HG03354 (cell line): Measurements from ENCODE around the gene COL23A1.

Source experiments
- ATAC-seq: cut with Tn5 transposase; IDR thresholded peaks from one replicate; pipeline ENCODE4 v1.9.1; 2021; ENCODE audit warnings: mild to moderate bottlenecking; ENCODE audit not compliant: unreplicated experiment, poor library complexity, severe bottlenecking

Gene COL23A1

DNA sequence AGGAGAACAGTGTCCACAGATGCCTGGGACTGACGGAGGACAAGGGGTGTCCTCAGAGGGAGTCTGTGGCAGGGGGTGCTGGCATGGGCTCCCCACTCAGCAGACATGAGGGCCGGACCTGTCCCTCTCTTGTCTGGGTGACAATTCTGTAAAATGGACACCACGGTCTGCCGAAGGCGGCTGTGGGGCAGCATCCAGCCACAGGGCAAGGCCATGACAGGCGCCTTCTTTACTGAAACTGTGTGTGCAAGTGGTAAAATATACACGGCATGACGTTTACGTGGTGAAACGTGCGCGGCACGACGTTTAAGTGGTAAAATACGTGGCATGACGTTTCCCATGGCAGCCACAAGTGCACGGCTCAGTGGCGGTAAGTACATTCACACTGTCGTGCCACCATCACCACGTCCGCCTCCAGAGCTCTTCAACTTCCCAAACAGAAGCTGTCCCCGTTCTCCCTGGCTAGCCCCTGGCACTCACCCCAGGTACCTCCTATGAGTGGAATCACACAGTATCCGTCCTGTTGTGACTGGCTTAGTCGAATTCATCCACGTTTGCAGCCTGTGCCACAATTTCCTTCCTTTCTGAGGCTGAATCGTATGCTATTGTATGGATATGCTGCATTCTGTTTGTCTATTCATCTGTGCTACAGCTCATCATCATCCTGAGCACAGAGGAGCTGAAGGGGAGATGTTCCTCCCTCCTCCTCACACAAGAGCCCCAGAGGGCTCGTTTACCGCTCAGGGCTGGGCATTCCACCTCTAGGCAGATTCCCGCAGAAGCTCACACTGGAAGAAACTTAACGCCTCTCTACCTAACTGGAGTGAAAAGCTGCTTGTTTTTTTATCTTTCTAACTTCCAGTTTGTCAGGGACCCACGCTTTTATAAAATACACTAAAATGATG lies 52.5 kb downstream of the COL23A1 start:
- ATAC-seq, result no peak

DNA sequence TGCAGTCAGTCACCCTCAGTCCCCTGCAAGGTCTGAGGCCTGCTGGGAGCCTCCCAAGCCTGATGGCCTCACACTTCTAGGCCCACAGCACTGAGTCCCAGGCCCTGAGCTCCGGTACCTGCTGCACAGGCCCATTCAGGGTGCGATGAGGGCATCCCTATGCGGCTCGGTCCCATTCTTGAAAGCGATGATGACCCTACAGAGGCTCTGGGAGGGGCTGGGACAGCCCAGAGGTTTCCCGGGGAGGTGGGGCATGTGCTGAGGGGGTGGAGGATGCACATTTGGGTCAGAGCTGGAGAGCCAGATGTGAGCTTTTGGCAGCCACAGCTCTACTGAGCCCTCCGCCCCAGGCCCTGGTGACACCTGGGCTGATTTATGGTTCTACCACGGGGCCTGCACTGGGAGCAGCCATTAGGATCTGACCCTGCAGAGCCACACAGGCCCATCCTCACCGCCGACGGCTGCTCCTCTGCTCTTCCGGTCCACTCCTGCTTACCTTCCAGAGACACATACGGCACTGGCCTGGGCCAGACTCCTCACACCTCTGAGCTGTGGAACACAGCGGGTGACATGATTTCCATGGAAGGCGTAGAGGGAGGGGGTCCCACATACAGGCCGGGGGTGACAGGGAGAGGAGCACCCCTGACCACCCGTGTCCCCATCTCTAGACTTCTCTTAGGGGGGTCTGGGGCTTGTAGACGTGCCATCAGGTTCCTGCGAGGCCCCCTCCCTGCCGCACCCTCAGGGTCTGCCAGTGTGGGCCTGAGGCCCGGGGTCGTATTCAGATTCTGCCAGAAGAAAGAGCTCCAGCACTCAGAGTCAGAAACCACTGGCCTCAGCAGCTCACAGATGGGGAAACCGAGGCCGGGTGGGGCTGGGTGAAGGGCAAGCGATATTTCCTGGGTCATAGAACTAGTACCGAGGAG lies 53.4 kb downstream of the COL23A1 start:
- ATAC-seq, result no peak

DNA sequence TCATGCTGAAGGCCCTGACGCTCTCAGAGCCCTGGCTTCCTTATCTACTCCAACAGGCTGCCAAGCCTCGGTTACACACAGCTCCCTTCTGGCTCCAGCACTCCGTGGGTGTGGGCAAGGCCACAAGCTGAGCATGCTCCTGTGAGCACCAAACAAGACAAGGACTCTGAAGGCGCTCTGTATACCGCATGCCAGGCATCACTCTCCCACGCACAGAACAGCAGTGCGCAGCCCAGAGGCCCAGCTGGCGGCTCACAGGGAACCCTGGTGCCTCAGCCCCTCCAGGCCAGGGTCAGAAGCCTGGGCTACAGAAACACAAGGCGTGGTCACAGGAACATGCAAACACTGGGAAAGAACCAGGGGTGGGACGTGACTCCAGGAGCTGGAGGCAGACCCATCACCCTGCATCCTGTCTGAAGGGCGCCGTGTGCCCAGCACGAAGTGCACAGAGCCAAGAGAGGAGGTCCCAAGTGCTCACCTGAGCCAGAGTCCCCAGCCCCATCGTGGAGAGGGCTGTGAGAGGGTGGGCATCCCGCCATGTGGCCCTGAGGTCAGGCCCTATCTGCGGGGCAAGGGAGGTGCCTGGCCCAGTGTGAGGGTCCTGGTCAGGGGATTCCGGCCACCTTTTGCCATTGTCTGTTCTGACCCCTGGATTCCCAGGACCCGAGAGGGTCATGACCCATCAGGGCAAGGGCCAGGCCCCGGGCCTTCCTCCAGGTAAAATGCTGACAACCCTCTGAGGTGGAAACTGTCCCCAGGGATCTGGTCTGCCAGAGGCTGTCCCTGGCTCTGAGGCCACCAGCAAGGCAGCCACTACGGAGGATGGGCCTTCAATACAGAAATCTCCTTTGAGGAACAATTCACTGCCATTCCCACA lies 54.7 kb downstream of the COL23A1 start:
- no peak for ATAC-seq

DNA sequence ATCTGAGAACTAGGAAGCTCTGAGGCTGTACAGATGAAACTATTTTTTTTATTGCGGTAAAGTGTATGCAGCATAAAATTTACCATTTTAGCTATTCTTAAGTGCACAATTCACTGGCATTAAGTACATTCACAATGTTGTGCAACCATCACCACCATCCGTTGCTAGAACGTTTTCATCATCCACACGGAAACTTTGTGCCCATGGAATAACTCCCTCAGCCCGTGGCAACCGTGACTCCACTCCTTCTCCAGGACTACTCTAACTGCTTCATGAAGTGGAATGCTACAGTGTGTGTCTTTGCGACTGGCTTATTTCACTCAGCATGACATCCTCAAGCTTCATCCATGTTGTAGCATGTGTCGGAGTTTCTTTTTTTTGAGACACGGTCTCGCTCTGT lies 57.1 kb downstream of the COL23A1 start:
- no peak for ATAC-seq

DNA sequence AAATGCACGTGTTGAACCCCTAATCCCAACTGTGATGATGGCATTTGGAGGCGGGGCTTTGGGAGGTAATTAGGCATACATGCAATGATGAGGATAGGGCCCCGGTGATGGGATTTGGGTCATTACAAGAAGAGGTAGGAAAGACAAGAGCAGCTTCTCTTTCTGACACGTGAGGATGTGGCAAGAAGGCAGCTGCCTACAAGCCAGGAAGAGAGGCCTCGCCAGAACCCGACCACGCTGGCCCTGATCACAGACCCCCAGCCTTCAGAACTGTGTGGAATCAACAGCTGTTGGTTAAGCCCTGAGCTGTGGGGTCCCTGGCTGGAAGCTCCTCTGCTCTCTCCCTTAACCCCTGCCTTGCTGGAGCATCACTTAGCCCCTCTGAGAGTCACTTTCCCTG lies 57.5 kb downstream of the COL23A1 start:
- ATAC-seq, result no peak

DNA sequence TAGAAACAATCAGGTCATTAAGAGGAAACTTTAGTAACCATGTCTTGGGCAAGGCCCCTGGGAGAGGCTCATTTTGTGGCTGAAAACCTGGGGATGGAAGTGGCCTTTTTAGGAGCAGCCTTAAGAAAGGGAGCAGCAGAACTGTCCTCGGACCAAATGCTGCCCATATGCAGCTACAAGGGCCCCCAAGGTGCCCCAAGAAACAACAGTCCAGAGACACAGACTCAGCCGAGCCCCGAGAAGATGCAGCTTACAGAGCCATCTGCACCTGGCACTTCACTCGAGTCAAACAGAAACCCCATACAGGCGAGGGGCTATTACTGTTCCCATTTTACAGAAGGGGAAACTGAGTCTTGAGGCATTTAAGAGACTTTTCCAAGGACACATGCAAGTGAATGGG lies 58.0 kb downstream of the COL23A1 start:
- ATAC-seq, result no peak

DNA sequence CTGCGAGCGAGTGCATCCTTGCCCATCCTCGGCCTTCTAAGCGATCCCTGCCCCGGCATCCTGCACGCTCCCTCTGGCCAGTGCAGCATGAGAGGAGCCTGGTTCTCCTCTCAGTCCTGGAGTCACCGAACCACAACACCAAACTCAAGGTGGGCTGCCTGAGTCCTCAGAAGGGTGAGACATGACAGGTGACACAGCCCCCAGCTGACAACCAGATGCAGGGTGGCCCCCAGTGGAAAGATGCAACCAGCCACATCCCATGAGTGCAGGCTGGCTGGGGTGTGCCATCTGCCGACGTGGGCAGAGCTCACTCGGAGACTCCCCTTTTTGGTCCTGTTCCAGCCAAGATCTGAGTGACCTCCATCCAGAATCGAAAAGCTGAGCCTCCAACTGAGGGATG lies 58.4 kb downstream of the COL23A1 start:
- ATAC-seq, result no peak

DNA sequence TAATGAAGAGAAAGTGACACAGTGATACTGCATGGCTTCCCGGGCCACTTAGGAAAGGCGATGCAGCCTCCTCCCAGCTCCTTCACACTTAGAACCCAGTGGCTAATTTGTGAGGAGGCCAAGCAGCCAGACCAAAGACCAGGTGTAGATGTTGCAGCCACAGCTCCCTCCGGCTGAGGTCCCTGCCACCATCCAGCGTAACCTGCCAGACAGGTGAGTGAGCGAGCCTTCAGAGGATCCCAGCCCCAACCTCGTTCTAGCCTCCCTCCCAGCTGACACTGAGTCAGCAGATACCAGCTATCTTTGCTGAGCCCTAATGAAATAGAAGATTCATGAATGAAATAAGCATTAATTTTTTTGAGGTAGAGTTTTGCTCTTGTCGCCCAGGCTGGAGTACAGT lies 59.7 kb downstream of the COL23A1 start:
- ATAC-seq, result no peak

GRCh38 chr5:178529080-178529479 lies 61.1 kb downstream of the COL23A1 start:
- ATAC-seq, result no peak

DNA sequence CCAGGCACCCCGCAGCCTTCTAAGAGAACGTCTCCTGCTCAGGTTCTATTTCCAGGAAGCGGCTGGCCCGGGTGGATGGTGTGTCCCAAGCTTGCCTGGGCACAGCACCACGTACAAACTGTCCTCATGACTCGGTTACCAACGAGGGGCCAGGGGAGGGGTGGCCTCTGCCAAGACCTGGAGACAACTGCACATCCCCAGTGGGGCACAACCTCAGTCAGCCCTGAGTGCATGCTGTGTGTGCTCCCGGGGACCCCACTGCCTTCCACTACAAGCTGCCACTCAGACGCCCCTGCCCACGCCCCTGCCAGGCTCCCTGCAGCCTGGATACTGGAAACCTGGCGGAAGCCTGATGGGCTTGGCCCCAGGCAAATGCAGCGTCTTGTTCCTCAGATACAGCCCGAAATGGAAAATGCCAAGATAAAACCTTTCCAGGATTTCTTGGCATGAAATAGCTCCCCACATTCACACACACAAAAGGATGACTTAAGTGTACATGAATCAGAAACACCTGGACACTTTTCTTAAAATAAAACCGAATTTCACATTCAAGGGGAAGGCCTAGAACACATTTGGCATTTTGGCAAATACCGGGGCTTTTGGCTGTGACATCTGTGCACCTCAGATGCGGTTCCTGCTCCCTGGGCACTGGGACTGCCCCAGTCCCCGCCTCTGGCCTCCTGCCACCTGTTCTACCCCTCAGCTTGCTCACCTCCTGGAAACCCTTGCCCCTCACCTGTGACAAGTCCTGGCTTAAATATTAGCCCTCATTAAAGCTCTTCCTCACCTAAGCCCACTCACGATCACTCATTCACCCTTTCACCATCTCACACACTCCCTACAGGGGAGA lies 62.5 kb downstream of the COL23A1 start:
- ATAC-seq, result no peak

DNA sequence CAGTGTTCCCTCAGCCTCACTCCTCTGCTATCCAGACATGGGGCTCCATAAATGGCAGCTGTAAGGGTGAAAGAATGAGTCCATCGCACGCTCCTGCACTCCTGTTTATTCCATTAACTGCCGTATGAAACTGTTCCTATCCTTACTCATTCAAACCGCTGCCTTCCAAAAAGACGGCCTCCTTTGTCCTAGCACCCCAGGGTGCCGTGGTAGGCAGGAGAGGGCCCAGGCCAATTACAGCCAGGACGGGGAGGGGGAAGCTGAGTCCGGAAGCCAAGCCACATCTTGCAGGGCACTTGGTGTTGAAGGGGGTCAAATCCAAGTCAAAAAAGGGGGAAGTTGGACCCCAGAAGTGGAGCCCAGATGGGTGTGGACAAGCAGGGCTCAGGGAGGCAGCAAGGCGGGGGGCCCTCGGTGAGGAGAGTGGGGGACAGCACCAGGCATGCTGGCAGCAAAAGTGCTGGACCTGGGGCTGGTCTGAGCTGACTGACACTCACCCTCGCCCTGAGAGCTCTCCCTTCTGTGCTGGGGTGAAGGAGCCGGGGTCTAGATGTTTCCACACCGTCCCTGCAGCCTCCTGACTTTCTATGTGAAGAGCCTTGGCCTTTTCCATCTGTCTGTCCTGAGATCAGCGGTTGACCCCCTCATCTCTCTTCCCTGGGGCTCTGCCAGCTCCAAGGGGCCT lies 63.3 kb downstream of the COL23A1 start:
- no peak for ATAC-seq

DNA sequence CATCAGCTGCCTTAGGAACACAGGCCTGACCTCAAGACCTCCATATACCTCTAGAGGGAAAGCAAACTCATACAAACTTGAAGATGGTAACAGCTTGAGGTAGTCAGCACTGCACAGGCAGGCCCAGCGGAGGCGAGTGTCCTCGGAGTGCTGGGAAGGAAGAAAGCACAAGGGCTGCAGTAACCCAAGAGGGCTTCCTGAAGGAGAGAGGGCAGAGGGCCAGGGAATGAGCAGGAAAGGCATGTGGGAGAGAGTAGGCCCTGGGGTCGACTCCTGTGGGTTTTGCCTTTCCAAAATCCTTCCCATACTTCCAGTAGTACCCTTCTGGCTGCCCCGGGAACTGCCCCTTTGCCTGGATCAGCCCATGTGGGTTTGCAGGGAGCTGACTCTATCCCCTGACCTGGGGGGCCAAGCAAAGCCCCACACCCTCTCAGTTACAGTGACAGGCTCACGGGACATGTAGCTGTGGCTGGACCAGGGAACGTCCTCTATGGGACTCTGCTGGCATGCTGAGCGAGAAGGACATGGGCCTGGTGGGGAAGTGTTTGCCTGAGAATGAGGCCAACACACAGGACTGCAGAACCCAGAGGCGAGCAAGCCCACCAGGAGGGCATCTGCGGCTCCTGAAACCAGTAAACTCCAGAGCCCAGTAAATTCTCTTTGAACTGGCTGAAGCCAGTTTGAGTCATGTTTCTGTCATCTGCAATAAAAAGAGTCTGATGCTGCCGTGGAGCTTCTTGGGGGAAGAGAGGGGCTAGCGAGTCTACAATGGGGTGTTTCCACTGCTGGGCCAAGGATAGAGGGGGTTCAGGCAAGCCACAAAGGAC lies 64.1 kb downstream of the COL23A1 start:
- ATAC-seq, result no peak

- no peak for ATAC-seq
These were observed 65.9 kb downstream of the COL23A1 start for GRCh38 chr5:178524093-178524882.

GRCh38 chr5:178522361-178522760 lies 67.8 kb downstream of the COL23A1 start:
- no peak for ATAC-seq

- ATAC-seq, result no peak
These were observed 69.3 kb downstream of the COL23A1 start for GRCh38 chr5:178520851-178521250.

- ATAC-seq, result no peak
These were observed 70.4 kb downstream of the COL23A1 start for GRCh38 chr5:178519804-178520203.

GRCh38 chr5:178519155-178519554 lies 71.0 kb downstream of the COL23A1 start:
- no peak for ATAC-seq
